GM19043 (cell line): Measurements from ENCODE around the gene ZNF462.

Experiments
- ATAC-seq: cut with Tn5 transposase; IDR thresholded peaks from one replicate; pipeline ENCODE4 v1.9.1; 2021; ENCODE audit warnings: low read depth; ENCODE audit not compliant: unreplicated experiment

ZNF462 gene

DNA sequence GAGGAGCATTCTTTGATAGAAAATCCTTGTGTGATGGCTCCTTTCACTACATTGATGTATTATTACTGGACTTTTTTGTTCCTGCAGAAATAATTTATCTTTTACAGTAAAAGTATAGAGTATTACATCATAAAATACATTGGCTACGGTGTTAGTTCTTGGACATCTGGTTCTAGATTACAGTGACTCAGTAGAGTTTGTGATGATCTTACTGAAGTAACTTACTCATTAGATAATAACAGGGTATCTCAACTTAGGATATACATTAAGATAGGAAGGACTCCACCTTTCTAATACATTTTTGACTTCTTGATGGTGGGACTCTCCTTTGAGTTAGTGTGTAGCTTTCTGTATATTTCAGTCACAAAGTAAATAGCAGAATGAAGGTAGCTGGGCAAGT lies 59.1 kb downstream of the ZNF462 start:
- no peak for ATAC-seq

DNA sequence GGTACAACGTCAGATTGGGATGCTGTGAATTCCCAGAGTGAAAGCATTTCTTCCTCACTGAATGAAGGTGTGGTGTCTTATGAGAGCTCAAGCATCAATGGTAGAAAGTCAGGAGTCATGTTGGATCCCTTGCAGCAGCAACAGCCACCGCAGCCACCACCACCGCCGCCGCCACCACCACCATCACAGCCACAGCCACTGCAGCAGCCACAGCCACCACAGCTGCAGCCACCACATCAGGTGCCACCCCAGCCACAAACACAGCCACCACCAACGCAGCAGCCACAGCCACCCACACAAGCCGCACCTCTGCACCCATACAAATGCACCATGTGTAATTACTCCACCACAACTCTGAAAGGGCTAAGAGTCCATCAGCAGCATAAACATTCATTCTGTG lies 62.4 kb downstream of the ZNF462 start:
- ATAC-seq = no peak

DNA sequence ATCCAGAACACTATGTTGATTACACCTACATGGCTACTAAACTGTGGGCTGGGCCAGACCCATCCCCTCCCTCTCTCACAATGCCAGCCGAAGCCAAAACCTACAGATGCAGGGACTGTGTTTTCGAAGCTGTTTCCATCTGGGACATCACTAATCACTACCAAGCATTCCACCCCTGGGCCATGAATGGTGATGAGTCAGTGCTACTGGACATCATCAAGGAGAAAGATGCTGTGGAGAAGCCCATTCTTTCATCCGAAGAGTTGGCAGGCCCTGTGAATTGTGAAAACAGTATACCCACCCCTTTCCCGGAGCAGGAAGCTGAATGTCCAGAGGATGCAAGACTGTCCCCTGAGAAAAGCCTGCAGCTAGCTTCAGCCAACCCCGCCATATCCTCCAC lies 65.0 kb downstream of the ZNF462 start:
- no peak for ATAC-seq

DNA sequence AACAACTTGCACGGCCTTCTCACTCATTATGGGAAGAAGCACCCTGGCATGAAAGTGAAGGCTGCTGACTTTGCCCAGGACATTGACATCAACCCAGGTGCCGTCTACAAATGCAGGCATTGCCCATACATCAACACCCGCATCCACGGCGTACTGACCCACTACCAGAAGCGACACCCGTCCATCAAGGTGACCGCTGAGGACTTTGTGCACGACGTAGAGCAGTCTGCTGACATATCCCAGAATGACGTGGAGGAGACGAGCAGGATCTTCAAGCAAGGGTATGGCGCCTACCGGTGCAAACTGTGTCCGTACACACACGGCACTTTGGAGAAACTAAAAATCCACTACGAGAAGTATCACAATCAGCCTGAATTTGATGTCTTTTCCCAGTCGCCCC lies 65.4 kb downstream of the ZNF462 start:
- no peak for ATAC-seq

DNA sequence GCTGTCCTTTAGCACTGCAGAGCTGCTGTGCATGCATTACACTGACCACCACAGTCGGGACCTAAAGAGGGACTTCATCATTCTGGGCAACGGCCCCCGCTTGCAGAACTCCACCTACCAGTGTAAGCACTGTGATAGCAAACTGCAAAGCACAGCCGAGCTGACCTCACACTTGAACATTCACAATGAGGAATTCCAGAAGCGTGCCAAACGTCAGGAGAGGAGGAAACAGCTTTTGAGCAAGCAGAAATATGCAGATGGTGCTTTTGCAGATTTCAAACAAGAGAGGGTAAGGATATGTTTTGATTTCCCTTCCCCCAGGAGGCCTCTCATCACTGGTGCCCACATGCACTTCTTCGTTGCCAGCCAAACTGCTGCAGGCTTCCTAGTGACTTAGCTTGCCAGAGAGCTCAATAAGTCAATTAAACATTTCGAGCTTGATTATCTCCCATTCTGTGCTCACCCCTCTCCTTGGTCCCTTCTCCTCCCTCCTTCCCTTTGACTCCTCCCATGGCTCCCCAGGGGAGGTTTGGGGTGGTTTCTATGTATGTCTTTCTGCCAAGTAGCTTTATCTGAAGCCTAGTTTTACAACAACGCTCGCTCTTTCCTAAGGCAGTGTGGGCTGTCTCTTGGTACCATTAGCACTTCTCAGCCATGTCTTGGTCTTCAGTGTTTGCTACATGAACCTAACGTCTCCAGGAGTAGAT lies 66.7 kb downstream of the ZNF462 start:
- no peak for ATAC-seq

DNA sequence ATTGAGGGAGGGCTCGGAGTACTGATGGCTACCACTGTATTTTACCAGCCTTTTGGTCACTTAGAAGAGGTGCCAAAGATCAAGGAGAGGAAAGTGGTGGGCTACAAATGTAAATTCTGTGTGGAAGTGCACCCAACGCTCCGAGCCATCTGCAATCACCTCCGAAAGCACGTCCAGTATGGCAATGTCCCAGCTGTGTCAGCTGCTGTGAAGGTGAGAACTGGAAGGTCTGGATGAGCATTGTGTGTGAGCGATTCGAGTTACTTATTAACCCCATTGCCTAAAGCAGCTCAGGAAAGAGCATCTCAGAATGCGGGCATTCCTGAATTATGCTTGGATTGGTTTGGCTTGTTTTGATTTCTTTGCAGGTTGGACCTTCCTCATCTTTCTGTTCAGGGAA lies 67.5 kb downstream of the ZNF462 start:
- ATAC-seq = no peak

DNA sequence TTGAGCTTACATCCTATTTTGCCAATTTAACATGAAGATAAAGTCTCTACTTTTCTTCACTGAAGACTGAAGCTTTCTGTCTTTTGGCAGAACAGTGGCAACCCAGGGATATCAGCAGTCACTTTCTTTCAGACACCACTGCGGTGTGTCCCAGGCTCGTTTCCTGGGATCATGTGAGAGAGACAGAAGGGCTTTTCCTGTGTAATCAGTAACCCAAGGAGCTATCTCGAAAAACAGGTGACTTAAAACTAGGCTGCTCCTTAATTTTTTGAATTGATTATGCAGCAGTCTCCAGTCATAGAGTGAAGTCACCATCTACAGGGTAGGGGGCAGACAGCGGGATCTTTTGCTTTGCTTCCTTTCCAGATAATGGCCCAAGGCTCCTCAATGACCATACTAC lies 68.5 kb downstream of the ZNF462 start:
- ATAC-seq = no peak

DNA sequence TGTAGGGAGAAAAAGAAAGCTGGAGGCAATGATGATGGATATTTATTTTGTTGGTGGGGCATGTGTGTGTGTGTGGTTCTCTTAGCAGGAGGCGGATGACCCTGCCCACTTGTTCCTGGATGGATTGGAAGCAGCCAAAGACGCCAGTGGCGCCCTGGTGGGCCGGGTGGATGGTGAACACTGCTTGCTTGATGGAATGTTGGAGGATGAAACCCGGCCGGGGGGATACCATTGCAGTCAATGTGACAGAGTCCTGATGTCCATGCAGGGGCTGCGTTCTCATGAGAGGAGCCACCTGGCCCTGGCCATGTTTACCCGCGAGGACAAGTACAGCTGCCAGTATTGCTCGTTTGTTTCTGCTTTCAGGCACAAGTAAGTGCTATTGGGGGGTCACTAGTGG lies 69.2 kb downstream of the ZNF462 start:
- ATAC-seq = no peak

DNA sequence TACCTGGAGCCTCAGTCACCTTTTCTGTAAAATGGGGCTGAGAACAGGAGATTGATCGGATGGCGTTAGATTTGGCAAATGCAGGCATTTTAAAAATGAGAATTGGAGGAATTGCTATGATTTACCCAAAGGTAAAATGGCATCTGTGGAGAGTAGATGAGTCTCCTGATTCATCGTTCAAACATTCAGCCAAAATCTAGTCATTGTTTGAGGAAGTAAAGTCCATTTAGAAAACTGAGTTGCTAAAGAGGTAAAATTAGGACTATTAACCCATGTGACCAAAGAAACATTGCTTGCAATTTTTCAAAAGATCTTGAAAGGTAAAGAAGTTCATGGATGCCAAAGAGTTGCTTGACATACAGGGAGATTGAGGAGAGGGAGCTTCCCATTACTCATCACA lies 69.7 kb downstream of the ZNF462 start:
- ATAC-seq = no peak

DNA sequence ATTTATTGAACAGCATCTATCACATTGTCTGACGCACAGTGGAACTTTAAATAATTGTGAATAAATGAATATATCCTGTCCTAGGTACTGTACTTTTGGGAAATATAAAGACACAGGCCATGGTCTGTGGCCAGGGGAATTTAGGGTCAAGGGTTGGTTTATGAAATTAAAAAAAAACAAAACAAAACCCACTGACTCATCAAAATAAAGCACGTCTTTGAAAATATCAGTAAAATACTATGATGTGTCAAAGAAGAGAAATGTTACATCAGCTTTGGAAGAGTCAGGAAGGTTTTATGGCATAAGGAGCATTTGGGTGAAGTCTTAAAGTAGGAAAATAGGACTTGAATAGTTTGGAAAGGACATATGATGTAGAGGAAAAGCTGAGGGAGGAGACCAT lies 70.5 kb downstream of the ZNF462 start:
- no peak for ATAC-seq

DNA sequence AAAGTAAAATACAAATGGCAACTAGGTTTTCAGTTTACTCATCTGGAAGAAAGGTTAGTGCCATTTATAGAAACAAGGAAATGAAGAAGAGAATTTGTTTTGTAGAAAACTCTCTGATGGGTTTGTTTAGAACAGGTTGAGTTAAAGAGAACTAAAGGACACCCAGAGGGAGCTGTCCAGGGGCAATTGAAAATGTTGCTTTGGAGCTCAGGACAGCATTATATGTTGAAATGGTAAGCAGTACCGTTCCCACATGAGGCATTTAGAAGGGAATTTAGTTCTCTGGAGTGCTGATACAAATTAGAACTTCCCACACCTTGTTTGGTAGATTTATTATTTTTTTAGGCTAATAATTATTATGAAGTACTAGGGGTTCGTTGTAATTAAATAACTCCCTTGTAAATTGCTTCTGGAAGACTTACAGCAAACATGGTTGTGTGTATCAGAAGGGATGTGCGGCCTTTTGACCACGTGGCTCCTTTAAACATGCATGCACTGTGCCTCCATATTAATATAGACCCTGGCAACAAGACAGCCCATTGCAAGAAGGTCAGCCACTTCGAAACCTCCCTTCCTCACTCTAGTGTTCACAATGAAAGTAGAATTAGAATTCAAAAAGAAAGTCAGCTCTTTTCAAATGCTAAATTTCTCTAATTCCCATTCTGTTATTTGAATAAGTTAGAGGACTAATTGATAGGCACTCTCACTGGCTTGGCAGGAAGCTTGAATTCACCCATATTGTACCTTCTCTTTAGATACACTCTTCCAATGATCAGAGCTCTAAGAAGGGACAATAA lies 71.7 kb downstream of the ZNF462 start:
- no peak for ATAC-seq

DNA sequence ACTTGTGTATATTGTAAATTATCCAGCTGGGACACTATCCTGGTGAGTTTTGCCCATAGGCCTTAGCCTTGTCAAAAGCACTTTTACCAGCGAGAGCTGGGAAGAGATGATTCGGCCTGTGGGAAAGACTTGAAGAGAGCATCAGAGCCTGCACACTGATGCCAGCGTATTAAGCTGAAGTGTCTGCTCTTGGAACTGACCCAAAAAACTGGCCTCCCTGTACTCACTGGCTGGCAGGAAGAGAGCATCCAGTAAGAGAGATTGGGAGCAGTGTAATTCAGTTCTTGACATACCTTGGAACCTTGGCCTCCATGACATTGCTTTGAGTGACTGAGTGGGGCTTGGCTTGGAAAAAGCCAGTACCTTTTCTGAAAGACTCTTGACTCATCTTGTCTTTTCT lies 73.7 kb downstream of the ZNF462 start:
- no peak for ATAC-seq

DNA sequence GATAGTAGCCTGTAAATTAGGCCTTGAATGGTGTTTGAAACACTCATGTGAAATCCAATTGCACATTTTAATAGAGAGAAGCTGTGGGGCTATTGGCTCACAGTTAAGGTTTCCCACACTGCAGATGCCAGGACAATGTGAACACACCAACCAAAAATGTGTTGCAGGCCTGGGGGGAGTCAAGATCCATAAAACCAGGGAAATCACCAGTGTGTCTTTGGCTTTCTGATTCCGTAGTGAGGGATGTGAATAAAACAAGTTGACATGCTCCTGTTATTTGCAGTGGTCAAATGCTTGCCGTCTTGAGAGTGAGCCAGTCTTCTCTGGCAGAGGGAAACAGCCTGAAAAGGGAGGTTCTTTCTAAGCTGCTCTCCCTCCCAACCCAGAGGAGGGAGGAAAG lies 79.0 kb downstream of the ZNF462 start:
- ATAC-seq = no peak

DNA sequence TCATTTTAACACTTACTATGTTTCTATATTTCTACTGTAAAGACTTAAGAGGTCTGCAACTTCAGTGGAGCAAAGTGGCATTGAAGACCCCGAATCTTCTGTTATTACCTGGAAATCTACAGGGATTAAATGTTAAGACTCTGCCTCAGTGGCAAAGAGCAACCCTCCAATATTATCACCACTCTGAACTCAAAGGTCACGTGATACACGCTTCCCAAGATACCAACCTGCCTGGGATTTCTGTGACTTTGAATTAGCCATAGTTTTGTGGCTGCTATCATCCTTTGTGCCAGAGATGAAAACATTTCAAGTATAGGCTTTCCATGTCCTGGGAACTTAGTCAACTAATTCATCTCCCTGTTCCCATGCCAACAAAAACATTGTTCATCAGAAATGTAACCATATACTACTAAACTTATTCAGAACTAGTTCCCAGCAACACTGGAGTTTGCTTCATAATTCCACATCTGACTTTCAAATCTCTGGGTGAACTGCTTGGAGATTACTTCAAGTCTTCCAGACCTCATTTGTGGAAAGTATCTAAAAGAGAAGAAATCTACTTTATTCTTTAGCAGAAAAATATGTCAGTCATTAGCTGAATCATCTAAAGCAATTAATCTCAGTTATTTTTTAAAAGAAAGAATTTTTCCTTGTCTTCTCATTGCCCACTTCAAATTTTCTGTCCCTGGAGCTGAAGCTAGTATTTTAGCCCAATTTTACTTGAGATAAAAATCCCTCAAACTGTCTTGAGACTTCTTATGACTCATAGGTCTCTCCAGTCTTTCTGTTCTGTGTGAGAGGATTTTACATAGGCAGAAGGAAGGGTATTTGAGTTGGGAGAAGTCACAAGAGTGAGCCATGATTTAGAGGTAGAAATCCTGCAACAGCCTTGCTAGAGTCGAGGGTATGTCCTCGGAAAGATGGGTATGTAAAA lies 83.0 kb downstream of the ZNF462 start:
- ATAC-seq = no peak

DNA sequence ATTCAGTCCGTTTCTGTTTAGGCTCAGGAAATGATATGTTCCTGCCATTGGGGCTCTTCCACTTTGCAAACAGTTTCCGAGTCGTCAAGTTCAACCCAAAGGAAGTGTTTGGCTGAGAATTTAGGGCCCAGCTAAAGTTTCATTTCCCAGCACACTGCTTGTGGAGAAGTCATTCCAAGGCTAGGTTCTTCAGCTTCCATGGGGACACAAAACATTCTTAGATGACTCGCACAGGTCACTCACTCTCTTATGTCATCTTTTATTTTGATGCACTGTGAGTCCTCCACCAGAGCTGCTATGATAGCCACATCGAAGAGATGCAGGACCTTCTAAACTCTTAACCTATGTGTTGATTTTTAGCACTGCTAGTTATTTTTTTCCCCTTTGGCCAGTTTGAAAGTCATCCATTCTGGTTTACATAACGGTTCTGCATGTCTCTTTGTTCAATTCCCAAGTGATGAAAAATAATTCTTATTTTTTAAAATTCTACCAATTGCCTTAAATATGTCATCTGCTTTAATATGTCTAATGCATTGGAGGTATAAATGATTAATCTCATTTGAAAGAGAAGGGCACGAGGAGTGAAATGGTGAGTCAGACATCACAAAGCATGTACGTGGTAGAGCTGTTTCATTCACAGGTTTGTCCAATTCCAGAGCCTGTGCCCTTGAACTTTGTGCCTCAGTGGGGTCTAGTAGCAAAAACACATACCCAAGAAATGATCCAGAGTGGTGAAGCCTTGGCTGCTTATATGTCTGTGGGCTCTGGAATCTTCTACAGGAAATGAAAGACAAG lies 84.3 kb downstream of the ZNF462 start:
- ATAC-seq = no peak

DNA sequence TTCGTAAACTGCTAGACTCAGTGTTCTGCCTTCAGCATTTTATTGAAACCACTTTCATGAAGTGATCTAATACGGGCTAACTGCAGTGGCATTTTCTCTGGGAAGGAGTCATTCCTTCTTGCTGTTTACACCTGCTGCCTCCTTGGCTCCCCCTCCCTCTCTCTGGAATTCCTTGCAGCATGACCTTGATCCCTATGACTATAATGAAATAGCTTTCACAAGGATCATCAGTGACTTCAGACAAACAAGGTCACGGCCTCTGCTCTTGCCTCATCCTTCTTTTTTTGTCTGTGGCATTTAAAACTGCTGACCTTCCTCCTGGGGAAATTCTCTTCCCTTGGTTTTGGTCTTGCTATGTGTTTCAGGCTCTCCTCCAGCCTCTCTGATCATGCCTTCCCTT lies 90.2 kb downstream of the ZNF462 start:
- ATAC-seq = no peak

DNA sequence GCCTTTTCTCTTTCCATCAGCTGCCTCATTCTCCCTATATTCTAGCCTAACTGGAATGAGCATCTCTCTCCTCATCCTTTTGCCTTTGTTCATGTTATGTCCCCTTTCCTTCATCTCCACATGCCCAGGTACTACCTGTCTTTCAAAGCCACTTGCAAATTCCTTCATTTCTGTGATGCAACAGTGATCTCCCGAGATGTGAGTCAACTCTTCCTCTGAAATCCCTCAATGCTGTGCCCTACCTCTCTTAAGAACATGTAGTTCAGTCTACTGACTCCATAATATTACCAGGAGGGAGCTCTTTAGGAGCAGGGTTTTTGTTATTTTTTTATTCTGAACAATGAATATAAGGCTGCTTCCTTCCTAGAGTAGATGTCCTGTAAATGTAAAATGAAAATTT lies 91.6 kb downstream of the ZNF462 start:
- no peak for ATAC-seq

DNA sequence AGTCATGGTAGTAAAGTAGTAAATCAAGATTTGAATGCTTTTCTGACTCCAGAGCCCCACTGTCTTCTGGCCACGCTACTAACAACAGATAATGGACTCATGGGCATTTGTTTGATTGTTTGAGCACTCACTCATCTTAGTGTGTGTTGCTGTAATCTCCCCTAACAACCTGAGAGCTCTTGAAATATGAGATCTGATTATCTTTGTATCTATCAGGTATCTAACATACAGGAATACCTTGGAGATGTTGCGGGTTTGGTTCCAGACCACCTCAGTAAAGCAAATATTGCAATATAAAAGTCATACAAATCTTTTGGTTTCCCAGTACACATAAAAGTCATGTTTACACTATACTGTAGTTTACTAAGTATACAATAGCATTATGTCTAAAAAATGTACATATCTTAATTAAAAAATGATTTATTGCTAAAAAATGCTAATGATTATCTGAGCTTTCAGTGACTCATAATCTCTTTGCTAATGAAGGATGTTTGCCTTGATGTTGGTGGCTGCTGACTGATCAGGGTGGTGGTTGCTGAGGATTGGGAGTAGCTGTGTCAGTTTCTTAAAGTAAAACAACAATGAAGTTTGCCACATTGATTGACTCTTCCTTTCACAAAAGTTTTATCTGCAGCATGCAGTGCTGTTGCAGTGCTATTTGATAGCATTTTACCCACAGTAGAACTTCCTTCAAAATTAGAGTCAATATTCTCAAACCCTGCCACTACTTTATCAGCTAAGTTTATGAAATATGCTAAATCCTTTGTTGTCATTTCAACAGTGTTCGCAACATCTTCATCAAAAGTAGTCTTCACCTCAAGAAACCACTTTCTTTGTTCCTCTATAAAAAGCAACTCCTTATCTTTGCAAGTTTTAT lies 92.2 kb downstream of the ZNF462 start:
- no peak for ATAC-seq

DNA sequence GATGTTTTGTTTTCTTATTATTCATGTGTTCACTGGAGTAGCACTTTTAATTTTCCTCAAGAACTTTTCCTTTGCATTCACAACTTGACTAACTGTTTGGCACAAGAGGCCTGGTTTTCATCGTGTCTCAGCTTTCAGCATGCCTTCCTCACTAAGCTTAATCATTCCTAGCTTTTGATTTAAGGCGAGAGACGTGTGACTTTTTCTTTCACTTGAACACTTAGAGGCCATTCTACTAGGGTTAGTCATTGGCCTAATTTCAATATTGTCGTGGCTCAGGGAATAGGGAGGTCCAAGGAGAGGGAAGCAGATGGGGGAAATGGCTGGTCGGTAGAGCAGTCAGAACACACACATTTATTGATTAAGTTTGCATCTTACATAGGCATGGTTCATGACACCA lies 94.0 kb downstream of the ZNF462 start:
- ATAC-seq = no peak
